MM.1S (cell line): ENCODE results near the gene NFATC1.

Experiments used
- DNase-seq: peaks from one replicate; pipeline ENCODE4 v3.0.0-alpha.2; 2015
- H2AFZ ChIP-seq: fragments of 300-600 bp; sonication (generic); 2 replicates; pipeline ENCODE4 v1.6.0; 2016; ENCODE audit warnings: antibody characterized with exemption, low read length
- H3F3A ChIP-seq: fragments of 300-600 bp; sonication (generic); 2 replicates; pipeline ENCODE4 v1.6.1; 2016; ENCODE audit warnings: mild to moderate bottlenecking, antibody characterized with exemption, low read length, moderate library complexity, mixed read lengths; ENCODE audit not compliant: insufficient read depth
- H3K27ac ChIP-seq: fragments of 300-600 bp; sonication (generic); 2 replicates; pipeline ENCODE4 v1.5.1; 2016; ENCODE audit warnings: mild to moderate bottlenecking, low read length
- H3K27me3 ChIP-seq: fragments of 300-600 bp; sonication (generic); replicated peaks from 2 replicates; pipeline ENCODE4 v1.6.0; 2016; ENCODE audit warnings: low read length; ENCODE audit not compliant: insufficient read depth
- H3K36me3 ChIP-seq: fragments of 300-600 bp; sonication (generic); replicated peaks from 2 replicates; pipeline ENCODE4 v1.6.1; 2016; ENCODE audit warnings: mild to moderate bottlenecking, low read length, mixed read lengths; ENCODE audit not compliant: insufficient read depth
- H3K4me1 ChIP-seq: fragments of 300-600 bp; sonication (generic); 2 replicates; pipeline ENCODE4 v1.6.1; 2016; ENCODE audit warnings: low read length, mixed read lengths
- H3K4me2 ChIP-seq: fragments of 300-600 bp; sonication (generic); 2 replicates; pipeline ENCODE4 v1.6.0; 2016; ENCODE audit warnings: low read depth, low read length
- H3K4me3 ChIP-seq: fragments of 300-600 bp; sonication (generic); 2 replicates; pipeline ENCODE4 v1.5.1; 2016; ENCODE audit warnings: low read length, mixed read lengths
- H3K79me2 ChIP-seq: fragments of 300-600 bp; sonication (generic); 2 replicates; pipeline ENCODE4 v1.6.1; 2016; ENCODE audit warnings: mixed run types, low read length, mixed read lengths
- H3K9ac ChIP-seq: fragments of 300-600 bp; sonication (generic); 2 replicates; pipeline ENCODE4 v1.6.1; 2016; ENCODE audit warnings: low read length, mixed read lengths
- H3K9me2 ChIP-seq: fragments of 300-600 bp; sonication (generic); replicated peaks from 2 replicates; pipeline ENCODE4 v1.6.1; 2016; ENCODE audit warnings: mild to moderate bottlenecking, low read length, mixed read lengths; ENCODE audit not compliant: insufficient read depth
- H3K9me3 ChIP-seq: fragments of 300-600 bp; sonication (generic); replicated peaks from 2 replicates; pipeline ENCODE4 v1.6.1; 2016; ENCODE audit warnings: mild to moderate bottlenecking, low read length, mixed read lengths; ENCODE audit not compliant: insufficient read depth
- H4K20me1 ChIP-seq: fragments of 300-600 bp; sonication (generic); 2 replicates; pipeline ENCODE4 v1.6.1; 2016; ENCODE audit warnings: mild to moderate bottlenecking, low read length, moderate library complexity, mixed read lengths; ENCODE audit not compliant: insufficient read depth
- CTCF ChIP-seq: fragments of 300-600 bp; sonication (generic); IDR thresholded peaks from 2 replicates; pipeline ENCODE4 v1.5.1; 2016; ENCODE audit warnings: antibody characterized with exemption, low read length, mixed read lengths
- EZH2 ChIP-seq: fragments of 300-600 bp; sonication (generic); optimal IDR thresholded peaks from 2 replicates; pipeline ENCODE3; 2017; ENCODE audit warnings: low read depth, mild to moderate bottlenecking, antibody characterized with exemption, low read length, mixed read lengths
- EZH2phosphoT487 ChIP-seq: fragments of 300-600 bp; sonication (generic); IDR thresholded peaks from 2 replicates; pipeline ENCODE4 v1.6.1; 2018; ENCODE audit warnings: antibody characterized with exemption, low read length

Gene NFATC1

GRCh38 chr18:79472946-79473345 is 77.2 kb downstream of the NFATC1 start:
- no peaks in the 10 kb centered on the region for H3K27me3 ChIP-seq
- H3K9me3 ChIP-seq, result no peaks in the 10 kb centered on the region
- H3K4me1 ChIP-seq, result no peaks in the 10 kb centered on the region
- no peak overlapping the region for H3K4me2 ChIP-seq
- H3K4me3 ChIP-seq, result no peak overlapping the region
- H3K79me2 ChIP-seq, result no peaks in the 10 kb centered on the region
- no peak overlapping the region for H2AFZ ChIP-seq
- no peak for DNase-seq
- no peaks in the 10 kb centered on the region for H3K9me2 ChIP-seq
- H3K27ac ChIP-seq, result no peak overlapping the region
- TF ChIP-seq CTCF, result no peak
- no peak for TF ChIP-seq EZH2
- no peak for TF ChIP-seq EZH2phosphoT487
- H3K36me3 ChIP-seq, result no peaks in the 10 kb centered on the region
- no peaks in the 10 kb centered on the region for H3F3A ChIP-seq
- H4K20me1 ChIP-seq, result no peaks in the 10 kb centered on the region
- no peak overlapping the region for H3K9ac ChIP-seq

- no peaks in the 10 kb centered on the region for H3K36me3 ChIP-seq
- no peak overlapping the region for H3K4me3 ChIP-seq
- TF ChIP-seq EZH2phosphoT487 (no peak), CTCF (no peak), EZH2 (no peak)
- no peaks in the 10 kb centered on the region for H3K79me2 ChIP-seq
- DNase-seq, result no peak
- H3K27ac ChIP-seq, result no peak overlapping the region
- H3K27me3 ChIP-seq, result no peaks in the 10 kb centered on the region
- H4K20me1 ChIP-seq, result no peaks in the 10 kb centered on the region
- no peaks in the 10 kb centered on the region for H3F3A ChIP-seq
- H3K9me2 ChIP-seq, result no peaks in the 10 kb centered on the region
- no peaks in the 10 kb centered on the region for H3K4me1 ChIP-seq
- H3K9me3 ChIP-seq, result no peaks in the 10 kb centered on the region
- H2AFZ ChIP-seq, result no peak overlapping the region
- no peak overlapping the region for H3K4me2 ChIP-seq
- H3K9ac ChIP-seq, result no peak overlapping the region
Measured at GRCh38 chr18:79476031-79476917, 80.5 kb downstream of the NFATC1 start.

GRCh38 chr18:79476918-79477571 is 81.3 kb downstream of the NFATC1 start:
- Histone ChIP-seq H3K9me2 (no peaks in the 10 kb centered on the region), H3F3A (no peaks in the 10 kb centered on the region), H3K9ac (no peak overlapping the region), H3K79me2 (no peaks in the 10 kb centered on the region), H3K36me3 (no peaks in the 10 kb centered on the region), H3K27me3 (no peaks in the 10 kb centered on the region), H3K4me1 (no peaks in the 10 kb centered on the region), H3K4me2 (no peak overlapping the region), H3K9me3 (no peaks in the 10 kb centered on the region), H3K27ac (no peak overlapping the region), H3K4me3 (no peak overlapping the region), H2AFZ (no peak overlapping the region), H4K20me1 (no peaks in the 10 kb centered on the region)
- DNase-seq, result no peak
- TF ChIP-seq EZH2 (no peak), EZH2phosphoT487 (no peak), CTCF (no peak)
